SHP77 treated with DMSO at 0.1 percent for 48 hours (cell line): ENCODE data around the gene CAVIN1.
"Not testable (repeated sequence)": the region's sequence is repeated elsewhere in the genome, so short reads cannot be mapped to it uniquely, and the experiment has no call there.

Experiments used
- DNase-seq: peaks from one replicate; lab custom pipeline; 2025; lab: John Stamatoyannopoulos, UW

Gene CAVIN1

DNA sequence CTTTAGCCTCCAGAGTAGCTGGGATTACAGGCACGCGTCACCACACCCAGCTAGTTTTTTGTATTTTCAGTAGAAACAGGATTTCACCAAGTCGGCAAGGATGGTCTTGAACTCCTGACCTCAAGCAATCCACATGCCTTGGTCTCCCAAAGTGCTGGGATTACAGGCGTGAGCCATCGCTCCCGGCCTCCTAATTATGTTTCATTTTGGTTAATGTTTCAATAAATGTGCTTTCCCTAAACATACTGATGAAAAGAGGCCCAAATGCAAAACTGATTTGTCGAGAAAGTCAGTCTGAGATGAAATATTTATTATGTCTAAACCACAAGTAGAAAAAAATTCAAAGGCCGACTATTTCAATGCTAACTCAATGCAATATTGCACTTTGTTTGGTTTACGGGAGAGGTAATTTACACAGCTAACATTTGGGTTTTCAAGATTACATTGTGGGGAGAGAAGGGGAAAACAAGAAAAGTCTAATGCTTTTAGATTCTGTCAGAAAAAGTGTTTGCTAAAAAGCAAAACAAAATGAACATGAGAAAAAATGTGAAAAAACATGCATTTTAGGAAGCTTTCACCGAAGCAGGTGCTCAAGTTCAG, 44.6 kb downstream of the CAVIN1 start:
- DNase-seq: no peak

DNA sequence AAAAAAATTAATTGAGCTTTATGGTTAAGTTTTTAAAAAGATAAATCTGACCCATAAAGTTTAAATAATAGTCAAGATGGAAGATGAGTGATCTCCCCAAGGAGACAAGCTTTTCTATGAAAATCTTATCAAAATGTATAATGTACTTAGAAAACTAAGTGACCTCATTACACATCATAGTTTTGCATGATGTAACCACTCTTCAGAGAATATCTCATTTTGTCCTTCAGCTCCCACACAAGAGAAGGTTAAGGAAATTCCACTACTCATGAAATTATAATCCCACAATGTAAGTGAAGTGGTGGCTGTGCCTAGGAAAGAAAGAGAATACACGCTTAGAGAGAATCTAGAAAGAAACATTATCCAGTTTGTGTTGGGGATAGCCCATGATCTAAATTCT, 49.2 kb downstream of the CAVIN1 start:
- DNase-seq: no peak

GRCh38 chr17:42372142-42372541, 50.9 kb downstream of the CAVIN1 start:
- no peak for DNase-seq

DNA sequence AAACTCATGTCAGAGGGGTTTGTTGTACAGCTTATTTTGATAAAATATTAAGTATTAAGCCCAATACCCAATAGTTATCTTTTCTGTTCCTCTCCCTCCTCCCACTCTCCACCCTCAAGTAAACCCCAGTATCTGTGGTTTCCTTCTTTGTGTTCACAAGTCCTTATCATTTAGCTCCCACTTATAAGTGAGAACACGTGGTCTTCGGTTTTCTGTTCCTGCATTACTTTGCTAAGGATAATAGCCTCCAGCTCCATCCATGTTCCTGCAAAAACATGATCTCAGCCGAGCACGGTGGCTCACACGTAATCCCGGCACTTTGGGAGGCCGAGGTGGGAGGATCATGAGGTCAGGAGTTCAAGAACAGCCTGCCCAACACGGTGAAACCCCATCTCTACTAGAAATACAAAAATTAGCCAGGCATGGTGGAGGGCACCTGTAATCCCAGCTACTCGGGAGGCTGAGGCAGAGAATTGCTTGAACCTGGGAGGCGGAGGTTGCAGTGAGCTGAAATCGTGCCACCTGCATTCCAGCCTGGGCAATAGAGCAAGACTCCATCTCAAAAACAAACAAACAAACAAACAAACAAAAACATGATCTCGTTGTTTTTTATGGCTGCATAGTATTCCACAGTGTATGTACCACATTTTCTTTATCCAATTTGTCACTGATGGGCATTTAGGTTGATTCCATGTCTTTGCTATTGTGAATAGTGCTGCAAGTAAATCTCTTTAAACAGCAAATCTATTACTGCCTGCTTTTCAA, 54.1 kb downstream of the CAVIN1 start:
- DNase-seq: not testable (repeated sequence)

- not testable (repeated sequence) for DNase-seq
Measured at GRCh38 chr17:42368310-42368709, 54.7 kb downstream of the CAVIN1 start.

- DNase-seq: not testable (repeated sequence)
Measured at GRCh38 chr17:42366176-42367023, 56.7 kb downstream of the CAVIN1 start.

GRCh38 chr17:42365136-42365535, 57.9 kb downstream of the CAVIN1 start:
- no peak for DNase-seq

DNA sequence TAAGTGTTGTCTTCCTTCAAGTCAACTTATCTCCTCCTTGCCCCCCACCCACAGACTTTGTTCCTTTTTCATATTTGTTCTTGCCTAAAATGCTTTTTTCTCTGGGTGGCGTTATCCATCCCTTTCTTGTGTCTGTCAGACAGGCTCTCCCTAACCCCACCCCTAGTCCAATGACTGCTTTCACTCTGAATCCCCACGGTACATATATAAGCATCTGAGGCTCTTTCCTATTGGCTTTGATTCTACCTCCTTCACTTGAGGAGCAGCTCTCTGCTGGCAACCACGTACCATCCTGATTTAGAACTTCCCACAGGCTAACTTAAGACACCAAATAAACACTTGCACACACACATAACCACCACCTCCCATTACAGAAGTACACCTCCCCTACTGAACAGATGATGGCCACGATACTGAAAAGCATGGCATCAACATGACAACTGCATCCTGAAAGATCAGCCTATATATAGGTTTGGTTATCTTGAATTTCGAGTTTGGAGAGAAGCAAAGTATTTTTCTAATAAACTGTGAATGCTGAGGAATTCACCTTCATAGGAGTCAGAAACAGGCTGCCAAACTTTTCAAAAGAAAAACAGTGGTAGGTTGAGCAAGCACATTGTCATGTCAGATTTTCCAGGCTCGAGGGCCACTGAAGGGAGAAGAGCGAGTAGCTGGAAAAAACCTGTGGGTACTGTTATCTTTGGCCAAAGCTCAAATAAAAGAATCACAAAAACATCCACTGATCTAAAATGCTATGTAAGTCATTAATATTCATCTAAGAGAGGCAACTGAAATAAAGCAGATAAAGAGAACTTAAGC, 59.1 kb downstream of the CAVIN1 start:
- no peak for DNase-seq

- no peak for DNase-seq
Measured at GRCh38 chr17:42363231-42363630, 59.8 kb downstream of the CAVIN1 start.

GRCh38 chr17:42362245-42362961, 60.7 kb downstream of the CAVIN1 start:
- DNase-seq: no peak

GRCh38 chr17:42361781-42362186, 61.3 kb downstream of the CAVIN1 start:
- DNase-seq: peak; percentile 2

GRCh38 chr17:42360388-42360787, 62.7 kb downstream of the CAVIN1 start:
- not testable (repeated sequence) for DNase-seq

DNA sequence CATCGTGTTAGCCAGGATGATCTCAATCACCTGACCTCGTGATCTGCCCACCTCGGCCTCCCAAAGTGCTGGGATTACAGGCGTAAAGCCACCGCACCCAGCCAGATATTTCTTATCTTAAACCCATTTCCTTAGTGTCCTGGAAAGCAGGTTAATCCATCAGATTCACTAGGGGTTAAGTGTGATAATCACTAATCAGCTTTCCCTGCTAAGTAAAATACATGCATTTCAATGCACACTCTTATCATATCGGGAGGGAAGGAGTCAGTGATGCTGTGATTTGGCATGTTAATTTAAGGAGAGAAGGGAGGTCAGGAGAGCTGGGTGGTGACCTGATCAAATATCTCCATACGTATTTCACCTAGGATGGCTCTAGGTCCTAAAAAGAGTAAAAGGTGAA, 63.9 kb downstream of the CAVIN1 start:
- no peak for DNase-seq

GRCh38 chr17:42358434-42358833, 64.6 kb downstream of the CAVIN1 start:
- DNase-seq: no peak

GRCh38 chr17:42354956-42355843, 67.9 kb downstream of the CAVIN1 start:
- no peak for DNase-seq
